Stimulated activated CD4-positive, alpha-beta T cell treated with anti-CD3 and anti-CD28 coated beads, Interleukin-4, amount 100 ng/mL, for 24 hours (primary cell): ENCODE data around the gene RXRA.

Experiments used
- DNase-seq: peaks from one replicate; pipeline ENCODE4 v3.0.0-alpha.2; 2020

Gene RXRA

DNA sequence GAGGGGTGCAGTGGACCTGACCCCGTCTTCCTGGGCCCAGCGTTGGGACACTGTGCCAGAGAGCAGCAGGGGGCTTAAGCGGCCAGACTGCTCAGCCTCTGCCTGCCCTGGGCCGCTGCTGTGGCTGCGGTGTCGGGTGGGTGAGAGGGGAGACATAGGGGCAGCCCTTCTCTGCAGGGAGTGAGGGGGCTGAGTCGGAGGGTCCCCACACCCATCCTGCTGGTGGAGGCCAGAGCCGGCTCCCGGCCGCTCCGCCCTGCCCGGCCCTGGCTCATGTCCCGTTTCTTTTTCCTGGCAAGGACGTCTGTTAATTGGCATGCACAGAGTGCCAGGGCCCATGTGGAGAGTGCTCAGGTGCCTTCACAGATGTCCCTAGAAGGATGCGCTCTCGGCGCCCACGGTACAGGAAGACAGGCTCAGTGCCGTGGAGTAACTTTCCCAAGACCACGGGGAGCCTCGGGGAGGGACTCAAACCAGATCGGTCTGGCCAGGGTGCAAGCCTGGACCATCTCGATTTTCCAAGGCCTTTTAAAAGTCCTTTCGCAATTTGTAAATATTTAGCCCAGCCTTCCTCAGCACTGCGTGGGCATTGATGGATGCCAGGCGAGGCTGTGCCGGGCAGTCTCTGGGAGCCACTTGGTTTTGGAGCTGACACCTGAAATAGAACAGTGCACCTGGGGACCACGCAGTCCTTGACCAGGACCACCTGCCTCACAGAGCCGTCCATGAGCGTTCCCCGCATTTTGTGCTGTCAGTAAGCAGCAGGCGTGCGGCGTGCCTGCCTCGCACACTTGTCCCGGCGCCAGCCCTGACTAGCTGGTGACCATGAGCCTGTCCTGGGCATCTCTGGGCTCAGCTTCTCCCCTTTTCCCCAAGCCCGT, 60.9 kb downstream of the RXRA start:
- no peak for DNase-seq

DNA sequence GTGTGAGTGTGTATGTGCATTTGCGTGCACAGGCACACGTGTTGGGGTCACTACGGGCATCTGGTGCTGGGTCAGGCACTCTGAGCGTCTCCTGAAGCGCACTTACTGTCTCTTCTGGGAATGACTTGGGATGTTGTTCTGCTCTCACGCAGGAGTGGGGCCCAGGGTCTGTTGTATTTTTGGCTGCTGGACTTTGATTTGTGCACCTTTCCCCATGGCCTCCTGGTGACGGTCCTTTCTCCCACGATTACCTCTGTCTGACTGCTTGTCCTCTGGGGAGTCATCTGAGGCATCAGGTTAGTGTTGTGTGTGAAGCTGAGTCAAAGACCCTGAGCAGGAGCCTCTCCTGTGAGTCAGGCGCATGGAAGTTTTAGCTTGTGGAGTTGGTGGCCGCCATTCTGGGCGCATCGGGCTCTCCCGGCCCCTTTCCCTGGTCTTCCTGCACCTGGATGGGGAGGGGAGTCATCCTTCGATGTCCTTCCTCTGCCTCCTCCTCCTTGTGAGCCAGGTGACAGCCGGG, 62.1 kb downstream of the RXRA start:
- DNase-seq = no peak

DNA sequence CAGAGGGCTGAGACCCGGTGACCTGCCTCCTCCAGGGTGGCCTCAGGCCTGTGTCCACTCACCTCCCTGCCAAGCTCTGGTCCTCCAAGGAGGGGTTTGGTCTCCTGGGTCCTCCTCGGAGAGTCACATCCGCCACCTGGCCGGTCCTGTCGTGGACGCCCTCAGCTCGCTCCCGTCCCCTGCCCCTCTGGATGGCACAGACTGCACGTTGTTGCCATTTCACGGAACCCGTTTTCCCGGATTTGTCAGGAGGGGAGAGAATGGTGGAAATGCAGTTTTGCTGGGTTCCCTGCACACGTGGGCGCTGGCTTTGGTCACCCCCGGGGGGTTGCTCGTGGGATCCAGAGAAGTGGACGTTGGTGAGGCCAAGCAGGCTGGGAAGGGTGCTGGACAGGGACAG, 62.7 kb downstream of the RXRA start:
- no peak for DNase-seq

DNA sequence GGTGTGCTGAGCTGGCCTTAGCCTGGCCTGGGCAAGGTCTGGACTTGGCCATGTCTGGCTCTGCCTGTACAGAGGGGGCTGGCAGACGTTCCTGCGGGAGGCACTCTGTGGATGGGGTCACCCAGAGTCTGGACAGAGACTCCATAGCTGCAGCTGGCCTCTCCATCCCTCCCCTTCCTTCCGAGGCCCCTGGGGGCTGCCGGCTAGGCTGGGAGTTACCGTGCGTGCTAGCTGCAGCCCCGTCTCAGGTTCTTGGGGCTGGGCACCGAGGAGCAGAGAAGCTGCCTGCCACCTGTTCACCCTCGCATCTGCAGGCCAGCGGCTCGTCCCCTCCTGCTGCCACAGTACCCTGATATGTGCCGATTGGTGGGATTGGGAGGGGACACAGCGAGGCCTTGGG, 63.4 kb downstream of the RXRA start:
- no peak for DNase-seq

DNA sequence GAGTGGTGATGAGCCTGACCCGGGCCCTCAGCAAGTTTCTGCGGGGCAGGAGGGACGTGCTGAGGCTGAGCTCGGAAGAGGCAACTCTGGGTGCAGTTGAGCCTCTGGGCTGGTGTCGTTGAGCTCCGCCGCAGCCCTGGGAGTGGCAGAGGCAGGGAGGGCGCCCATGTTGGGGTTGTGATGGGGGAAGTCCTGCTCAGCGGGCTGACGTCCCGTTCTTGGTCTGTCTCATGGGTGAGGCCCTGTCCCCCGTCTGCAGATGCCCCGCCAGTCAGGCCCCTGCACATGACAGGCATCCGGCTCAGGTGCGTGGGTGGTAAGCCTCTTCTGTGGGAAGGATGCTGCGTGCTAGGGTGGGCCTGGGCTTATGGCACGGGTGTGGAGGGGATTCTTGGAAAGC, 64.3 kb downstream of the RXRA start:
- DNase-seq = peak; percentile 80

DNA sequence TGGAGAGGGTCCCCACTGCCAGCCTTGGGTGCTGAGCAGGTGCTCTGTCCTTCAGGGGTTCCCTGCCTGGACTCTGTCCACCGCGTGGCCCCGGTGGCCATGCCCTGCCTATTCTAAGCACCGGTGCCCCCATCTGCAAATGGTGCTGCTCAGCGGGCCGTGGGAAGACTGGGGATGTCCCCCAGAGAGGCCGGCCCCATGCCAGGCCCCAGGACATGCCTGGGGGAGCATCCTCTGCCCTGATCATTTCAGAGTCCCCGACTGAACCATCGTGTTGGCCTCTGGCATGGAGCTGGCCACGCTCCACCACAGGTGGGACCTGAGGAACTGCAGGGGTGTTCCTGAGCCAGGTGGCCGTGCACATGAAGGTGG, 64.7 kb downstream of the RXRA start:
- no peak for DNase-seq

DNA sequence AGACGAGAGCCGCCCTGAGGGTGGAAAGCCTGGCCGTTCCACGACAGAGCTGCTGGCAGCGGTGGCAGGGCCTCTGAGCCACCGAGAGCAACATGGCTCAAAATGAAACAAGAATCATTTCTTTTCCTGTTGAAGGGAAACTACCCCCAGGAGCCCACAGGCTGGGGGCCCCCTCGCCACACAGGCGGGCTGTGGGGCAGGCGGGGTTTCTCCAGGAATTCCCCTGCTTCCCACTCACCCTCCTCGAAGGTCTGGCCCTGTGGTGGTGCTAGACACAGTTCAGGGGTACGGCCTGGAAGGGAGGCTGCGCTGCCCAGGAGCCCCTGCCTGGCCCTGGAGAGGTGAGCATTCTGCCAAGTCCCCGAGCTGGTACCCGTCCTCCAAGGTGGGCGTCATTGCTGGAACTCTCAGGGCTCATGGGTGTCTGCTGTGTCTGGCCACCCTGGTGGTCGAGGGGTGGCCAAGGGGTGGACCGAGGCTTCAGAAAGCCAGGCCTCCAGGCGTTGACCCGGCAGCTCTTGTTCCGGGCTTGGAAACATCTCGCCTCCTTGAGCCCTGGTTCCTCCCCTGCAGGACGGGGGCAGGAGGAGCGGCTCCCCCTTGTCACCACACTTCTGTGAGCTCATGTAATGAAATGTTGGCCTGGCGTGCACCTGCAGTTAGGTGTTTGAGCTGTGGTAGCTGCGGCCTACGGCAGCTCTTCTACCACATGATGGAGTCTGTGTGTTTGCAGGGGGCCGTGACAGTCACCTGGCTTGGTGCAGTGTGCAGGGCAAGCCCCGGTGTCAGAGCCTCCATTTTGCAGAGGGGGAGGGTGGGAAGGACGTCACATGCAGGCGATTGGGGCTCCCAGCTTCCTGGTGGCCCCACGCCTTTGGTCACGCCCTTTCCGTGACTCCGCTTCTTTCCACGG, 65.3 kb downstream of the RXRA start:
- peak; percentile 86 for DNase-seq

DNA sequence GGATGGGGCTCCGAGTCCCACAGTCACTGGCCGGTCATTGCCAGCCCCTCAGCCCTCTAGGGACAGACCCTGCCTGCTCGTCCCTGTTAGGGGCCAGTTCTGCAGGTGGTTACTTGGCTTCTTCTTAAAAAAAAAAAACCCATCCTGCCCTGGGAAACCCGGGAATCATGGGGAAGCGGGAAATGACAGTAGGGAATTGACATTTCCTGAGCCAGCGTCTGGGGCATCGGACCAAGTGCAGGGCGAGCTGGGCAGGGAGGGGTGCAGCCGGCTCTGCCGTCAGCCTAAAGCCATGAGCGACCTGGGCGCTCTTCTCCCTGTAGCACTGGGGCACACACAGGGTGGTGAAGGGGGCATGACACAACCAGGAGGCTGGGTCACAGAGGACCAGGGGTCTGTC, 66.6 kb downstream of the RXRA start:
- no peak for DNase-seq

DNA sequence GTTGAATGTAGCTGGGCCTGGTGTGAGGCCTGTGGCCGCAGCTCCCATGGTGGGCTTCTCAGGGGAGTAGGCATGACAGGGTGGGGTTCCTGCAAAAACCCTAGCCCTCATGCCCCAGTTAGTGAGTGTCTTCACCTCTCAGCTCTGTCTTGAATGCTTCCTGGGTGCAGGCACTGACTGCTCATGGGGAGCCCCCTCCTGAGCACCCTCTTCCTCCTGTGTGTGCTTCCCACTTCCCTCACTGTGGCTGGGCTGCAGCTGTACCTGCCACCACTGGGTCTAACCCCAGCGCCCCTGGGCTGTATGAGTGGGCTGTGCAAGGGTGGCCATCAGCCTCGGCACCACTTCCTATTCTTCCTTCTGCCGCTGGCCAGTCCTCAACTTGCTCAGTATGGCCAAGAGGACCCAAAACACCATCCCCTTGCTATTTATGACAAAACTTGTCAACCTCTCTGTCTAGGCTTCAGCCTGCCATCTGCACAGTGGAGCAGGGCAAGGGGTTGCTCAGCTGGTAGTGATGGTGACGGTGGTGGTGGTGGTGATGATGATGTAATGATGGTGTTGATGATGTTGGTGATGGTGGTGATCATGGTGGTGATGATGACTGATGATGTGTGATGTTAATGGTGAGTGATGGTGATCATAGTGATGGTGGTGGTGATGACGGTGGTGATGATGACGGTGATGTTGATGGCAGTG, 67.5 kb downstream of the RXRA start:
- no peak for DNase-seq

DNA sequence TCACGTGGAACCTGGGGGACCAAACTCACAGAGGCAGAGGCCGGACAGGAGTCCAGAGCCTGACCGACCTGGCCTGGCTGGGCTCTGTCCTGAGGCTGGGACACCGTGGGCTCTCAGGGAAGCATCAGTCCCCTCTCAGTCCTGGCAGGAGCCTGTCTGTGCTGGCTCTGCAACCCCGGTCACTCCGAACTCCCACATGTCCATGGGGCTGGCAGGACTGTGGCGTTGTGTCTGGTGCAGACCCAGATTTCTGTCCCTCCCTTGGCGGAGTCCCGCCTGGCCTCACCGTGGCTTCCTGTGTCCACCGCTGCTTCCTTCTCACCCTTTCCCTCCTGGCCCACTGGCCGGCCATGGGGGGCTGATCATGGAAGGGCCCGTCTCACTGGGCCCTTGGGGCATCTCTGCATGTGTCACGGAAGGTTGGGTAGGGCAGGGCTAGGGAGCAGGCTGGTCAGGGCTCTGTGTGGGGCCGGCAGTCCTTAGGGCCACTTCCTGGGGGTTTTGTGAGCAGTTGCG, 68.8 kb downstream of the RXRA start:
- no peak for DNase-seq

DNA sequence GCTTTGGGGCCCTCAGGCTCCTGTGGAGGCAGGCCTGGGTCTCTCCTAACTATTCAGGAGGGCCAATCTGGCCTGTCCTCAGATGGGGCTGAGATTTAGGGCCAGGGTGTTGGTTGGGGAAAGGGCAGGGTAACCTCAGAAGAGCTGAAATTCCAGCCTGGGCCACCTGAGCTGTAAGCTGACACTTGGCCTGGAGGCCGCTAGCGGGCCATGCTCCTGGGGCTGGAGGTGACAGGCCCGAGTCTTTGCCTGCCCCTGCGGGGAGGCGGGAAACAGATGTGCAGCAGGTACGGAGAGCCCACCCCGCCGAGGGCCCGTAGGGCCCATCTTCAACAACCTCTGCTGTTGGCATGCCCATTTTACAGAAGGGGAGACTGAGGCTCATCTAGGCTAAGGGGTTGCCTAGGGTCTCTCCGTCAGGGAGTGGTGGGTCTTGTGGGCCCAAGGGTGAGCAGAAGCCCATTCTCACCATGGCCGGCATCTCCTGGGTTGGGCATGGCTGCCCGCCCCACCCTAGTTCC, 69.5 kb downstream of the RXRA start:
- DNase-seq = no peak

DNA sequence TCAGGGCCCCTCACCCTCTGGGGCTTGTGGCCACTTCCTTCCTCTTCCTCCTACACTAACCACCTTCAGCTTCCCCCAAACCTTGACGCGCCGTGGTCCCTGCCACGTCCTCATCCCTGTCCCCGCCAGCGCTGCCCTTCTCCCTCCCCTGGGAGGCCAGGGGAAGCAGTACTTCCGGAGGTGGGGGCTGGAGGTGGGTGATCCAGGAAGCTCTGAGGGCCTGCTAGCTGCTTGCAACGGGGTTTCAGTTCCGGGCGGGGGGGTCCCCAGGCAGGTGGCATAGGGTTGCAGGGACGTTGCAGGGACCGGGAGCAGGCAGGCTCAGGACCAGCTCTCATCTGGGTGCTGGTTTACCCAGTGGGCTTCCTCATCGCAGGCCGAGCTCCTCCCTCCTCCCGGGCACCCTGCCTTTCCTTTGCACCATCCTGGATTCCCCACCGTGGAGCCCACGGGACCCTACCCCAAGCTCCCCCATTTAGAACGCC, 70.0 kb downstream of the RXRA start:
- DNase-seq = peak; percentile 35

DNA sequence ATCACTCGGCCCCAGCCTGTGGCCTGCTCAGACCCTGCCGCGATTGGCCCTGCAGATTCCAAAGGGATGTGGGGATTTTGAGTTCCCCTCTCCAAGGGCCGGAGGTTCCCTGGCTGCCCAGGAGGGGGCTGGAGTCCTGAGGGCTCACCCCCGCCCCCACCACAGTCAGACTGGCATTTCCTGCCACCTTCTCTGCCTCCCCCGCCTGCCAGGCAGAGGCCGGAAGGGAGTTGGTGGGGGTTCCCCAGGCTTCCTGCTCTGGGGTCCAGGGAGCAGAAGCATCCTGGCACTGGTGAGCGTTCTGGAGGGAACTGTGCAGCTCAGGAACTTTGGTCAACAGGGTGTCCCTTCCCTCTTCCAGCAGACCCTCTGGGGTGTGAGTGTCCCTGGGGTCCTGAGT, 70.6 kb downstream of the RXRA start:
- DNase-seq = peak; percentile 48

DNA sequence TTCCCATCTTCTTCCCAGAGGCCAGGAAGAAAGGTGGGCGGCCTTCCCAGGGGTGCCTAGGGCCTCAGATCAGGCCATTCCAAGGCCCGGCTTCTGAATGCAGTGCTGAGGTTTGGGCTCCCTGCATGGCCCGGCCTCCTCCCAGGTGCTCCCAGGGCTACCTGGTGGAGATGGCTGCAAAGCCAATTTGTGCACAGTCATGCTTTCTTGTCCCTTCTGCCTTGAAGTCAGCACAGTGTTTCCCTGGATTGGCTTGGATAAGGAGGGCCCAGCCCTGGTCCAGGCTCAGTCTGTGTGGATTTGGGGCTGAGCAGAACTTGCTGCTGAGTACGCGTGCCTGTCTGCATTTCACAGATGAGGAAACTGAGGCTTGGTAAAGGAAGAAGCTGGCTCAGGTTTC, 72.5 kb downstream of the RXRA start:
- DNase-seq = no peak

DNA sequence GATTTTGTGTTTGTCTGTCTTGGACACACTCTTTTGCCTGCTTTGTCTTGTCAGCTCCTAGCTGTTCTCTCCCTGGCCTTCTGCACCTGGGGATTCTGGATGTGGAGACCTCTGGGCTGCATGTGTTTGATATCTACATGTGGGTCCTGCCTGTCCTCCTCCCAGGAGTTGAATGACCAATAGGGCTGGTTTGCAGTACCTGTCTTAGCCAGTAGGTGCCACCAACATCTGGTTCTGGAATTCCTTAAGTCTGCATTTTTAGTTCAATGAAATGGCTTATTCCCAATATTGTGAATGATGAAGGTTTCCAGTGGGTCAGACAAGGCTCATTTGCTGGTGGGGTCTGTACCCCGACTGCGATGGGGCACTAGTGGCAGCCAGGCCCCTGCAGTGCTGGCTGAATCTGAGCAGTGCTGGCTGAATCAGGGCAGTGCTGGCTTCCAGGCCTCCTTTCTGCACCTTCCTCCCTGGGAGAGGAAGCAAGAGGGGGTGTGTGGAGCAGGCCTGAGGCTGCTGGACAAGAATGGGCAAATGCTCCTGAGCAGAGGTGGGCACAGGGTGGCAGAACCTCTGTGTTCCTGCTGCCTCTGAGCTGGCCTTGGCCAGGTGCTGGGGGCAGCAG, 73.3 kb downstream of the RXRA start:
- DNase-seq = no peak

DNA sequence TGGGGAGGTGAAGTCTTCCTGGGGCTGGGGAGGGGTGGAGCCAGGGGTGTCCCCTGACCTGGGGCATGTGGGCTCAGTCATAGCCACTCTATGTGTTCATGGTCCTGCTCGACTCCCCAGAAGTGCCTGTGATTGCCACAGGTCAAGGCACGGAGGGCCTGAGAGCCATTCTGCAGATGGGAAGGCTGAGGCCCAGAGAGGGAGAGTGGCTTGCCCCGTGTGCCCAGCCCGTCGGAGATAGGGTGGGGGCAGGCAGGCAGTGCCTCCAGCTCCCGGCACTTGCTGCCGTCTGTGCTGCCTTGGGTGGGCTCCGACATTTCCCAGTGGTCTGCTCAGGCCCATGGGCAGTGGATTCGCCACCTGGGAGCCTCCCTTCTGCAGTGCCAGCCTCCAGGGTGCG, 74.0 kb downstream of the RXRA start:
- no peak for DNase-seq

DNA sequence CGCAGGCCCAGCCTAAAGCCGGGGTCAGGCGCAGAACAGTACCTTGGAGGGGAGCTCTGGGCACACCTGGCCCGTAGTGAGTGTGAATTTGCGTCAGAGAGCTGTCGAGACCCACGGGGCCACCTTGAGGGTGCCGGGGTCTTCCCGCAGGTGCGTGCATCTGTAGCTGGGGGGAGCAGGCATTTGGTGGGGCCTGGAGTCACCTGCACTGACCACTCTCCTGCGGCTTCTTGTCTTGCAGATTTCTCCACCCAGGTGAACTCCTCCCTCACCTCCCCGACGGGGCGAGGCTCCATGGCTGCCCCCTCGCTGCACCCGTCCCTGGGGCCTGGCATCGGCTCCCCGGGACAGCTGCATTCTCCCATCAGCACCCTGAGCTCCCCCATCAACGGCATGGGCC, 75.1 kb downstream of the RXRA start:
- DNase-seq = no peak

DNA sequence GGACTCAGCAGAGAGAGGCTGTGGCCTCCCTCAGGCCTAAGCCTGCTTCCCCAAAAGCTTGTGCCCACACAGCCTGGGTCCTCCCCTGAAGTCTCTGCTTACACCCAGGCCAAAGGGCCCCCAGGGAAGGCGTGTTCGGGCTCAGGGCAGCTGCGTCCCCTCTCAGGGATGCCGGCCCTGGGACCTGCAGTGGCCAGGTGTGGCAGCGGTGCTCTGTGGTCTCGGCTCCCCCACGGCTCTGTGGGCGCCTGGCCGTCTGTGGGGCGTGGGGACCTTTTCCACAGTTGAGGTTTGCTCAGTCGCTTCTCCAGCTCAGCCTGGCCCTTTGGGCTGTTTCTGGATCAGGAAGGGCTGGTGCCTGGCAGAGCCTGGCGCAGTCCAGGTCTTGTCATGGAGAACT, 75.9 kb downstream of the RXRA start:
- no peak for DNase-seq

DNA sequence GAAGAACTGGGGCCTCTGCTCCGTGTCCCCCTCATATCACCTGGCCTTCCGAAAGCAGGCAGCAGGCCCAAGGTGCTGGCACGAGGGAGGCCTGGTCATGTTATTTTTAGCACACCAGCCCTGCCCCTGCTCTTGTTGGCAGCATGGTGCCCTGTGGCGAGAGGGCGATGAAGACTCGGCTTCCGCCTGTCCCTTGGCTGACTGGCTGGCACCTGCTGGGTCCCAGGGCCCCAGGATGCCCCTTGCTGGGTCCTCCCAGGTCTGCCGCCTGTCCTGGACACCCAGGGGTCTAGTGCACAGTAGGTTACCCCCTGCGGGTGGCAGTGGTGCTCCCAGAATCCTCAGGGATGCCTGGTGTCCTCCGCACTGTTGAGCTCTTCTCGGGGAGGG, 77.0 kb downstream of the RXRA start:
- no peak for DNase-seq

DNA sequence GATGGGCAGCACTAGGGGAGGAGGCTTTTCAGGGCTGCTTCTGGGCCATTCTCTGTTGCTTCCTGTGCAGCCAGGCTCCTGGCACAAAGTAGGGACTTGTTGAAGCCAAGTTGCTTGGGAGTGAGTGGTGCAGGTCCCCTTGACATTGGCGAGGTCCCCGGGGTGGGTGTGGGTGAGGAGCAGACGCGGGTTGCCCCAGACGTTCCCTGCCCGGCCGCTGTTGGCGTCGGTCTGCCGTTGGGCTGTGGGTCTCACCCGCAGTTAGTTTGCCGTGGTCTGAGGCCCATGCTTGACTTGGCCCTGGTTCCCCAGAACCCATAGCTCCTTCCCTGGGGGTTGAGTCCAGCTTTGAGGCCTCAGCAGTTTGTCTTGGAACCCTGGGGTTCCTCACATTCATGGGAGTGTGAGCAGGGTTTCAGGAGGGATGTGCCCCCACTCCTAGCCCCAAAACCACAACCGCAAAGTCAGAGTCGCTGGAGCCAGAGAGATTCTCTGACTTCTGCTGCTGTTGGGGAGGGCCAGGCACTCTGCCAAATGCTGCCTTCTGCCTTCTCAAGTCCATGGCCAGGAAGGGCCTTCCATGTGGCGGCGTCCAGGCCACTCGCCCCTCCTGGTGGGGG, 77.5 kb downstream of the RXRA start:
- peak; percentile 24 for DNase-seq
